CD4-positive, alpha-beta T cell treated with Interleukin-4 for 1 hour (primary cell): Measurements from ENCODE around the gene DZIP1.
"Not testable (repeated sequence)": the region's sequence is repeated elsewhere in the genome, so short reads cannot be mapped to it uniquely, and the experiment has no call there.

Source experiments
- DNase-seq, 2 donors: peaks; one replicate each; pipeline ENCODE4 v3.0.0-alpha.2; 2020 to 2022

Gene DZIP1

DNA sequence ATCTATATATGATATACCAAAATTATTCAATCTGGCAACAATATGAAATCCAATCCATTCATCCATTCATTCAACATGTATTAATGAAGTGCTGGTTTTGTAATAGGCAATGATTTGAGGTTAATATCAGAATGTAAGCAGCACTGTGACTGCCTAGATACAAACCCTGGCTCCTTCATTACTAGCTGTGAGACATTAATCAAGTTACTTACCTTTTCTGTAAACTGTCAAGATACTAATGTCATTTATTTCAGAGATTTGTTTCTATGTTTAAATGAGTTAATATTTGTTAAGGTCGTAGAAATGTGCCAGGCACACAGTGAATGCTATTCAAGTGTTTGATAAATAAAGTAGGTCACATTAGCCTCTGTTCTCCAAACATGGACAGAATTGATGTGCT is 51.0 kb downstream of the DZIP1 start:
- DNase-seq, result no peak

GRCh38 chr13:95588721-95589120 is 55.8 kb downstream of the DZIP1 start:
- DNase-seq, result no peak

GRCh38 chr13:95588134-95588533 is 56.4 kb downstream of the DZIP1 start:
- DNase-seq, result no peak

DNA sequence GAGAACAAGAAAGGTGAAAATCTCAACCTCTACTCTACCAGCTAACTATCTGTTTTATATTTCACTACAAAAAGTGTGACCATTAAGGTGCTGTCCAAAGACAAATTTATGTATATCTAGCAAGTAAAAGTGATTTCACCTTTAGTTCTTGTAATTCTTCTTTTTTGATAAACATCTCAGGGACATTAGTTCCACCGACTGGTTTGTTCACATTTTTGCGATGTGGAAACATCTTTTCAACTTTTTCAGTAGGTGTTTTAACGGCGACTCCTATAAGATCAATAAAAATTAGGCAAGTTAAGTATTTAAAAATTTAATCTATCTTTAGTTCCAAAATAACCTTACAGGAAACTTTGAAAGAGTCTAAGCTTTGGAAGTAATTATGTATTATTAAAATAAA is 58.6 kb downstream of the DZIP1 start:
- no peak for DNase-seq

- DNase-seq, result no peak
These were observed 65.2 kb downstream of the DZIP1 start for GRCh38 chr13:95579303-95579702.

DNA sequence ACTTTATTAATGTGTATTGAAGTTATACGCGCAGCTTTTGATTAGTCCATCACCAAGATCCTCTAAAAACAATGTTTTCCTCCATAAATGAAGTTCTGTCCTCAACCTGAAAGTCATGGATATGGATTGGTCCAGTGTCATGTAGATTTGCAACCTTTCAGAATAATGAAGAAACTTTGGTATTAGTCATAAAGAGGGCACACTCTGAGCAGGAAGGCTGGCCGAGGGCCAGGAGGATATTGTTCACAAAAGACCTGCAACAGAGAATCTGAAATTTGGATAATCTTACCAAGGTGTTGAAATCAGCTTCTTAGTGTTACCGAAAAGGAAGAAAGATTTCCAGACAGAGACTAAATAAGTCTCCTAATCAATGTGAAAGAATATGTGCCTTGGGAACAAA is 71.3 kb downstream of the DZIP1 start:
- DNase-seq, result no peak

- DNase-seq, result no peak
These were observed 72.6 kb downstream of the DZIP1 start for GRCh38 chr13:95571941-95572340.

DNA sequence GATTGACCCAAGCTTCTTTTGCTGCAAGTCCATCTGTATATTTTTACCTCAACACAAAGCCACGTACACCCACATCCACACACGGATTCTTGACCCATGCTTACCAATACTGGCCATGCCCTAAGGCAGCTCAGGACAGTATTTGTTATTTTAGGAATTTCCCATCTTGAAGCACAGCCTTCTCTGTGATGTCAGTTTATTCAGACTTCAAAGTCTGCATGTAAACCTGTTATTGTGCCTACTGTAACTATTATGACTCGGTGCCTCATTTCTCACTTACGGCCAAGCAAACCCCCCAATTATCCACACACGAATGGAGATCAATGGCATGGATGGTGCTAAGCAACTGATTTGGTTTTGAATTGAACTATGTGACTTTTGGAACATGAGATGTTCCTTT is 74.5 kb downstream of the DZIP1 start:
- no peak for DNase-seq

DNA sequence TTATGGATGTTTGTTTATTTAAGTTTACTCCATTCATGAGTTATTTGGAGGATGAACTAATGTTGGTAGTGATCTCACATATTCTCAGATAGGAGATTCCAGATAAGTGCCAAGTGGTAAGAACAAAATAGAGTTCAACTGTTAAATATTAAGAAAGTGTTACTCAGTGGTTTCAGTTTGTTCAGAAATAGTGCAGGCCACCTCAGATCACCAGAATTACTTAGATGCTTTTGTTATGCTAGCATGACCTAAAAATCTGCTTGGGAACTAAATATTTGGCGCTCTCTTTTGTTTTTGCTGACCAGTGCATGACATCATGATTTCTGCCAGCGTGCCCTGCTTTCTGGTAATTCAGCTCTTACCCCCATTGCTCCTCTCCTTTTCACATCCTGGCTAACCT is 76.4 kb downstream of the DZIP1 start:
- DNase-seq, result no peak

GRCh38 chr13:95565758-95566157 is 78.7 kb downstream of the DZIP1 start:
- DNase-seq, result not testable (repeated sequence)

- DNase-seq, result no peak
These were observed 79.7 kb downstream of the DZIP1 start for GRCh38 chr13:95564733-95565291.

GRCh38 chr13:95564091-95564490 is 80.4 kb downstream of the DZIP1 start:
- no peak for DNase-seq

- DNase-seq, result no peak
These were observed 84.1 kb downstream of the DZIP1 start for GRCh38 chr13:95560387-95560786.

GRCh38 chr13:95559100-95559499 is 85.4 kb downstream of the DZIP1 start:
- no peak for DNase-seq

DNA sequence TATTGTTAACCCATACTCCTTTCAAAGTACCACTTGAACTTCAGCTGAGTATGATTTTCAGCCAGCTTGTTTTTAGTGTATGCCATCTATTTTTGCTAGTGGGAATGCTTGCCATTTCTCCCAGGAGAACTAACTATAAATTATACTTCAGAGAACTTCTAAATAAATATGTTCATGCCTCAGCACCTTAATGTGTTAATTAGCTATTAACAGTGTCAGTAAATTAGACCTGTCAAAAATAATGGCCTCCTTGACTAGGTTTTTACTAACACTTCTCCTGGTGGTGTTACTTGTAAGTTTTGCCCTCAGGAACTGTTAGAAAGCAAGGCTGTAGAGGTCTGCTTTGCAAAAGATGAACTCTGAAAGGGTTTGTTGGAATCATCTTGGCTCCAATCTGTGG is 87.5 kb downstream of the DZIP1 start:
- DNase-seq, result no peak

GRCh38 chr13:95553581-95554385 is 90.7 kb downstream of the DZIP1 start:
- DNase-seq, result no peak

GRCh38 chr13:95552539-95553441 is 91.7 kb downstream of the DZIP1 start, which contains the start of gene CLDN10:
Gene CLDN10, plus strand, starts transcription at chr13:95552720. Its CDS starts 34 bp downstream, at chr13:95552754.
- DNase-seq, result no peak

DNA sequence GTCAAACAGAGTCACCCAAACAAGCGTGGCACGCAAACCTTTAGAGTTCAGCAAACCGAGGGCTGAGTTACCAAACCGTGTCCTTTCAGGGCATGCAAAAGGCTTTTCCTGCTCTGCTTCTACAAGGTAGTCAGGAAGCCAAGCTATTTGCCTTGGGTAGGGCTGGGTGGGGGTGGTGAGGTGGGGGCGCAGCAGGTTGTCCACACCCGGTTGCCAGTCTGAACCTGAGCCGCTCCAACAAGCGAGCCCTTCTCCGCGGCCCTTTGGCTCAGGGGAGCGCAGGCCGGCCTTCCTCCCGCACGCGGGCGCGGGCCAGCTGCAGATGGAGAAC is 92.3 kb downstream of the DZIP1 start:
- DNase-seq, result no peak

DNA sequence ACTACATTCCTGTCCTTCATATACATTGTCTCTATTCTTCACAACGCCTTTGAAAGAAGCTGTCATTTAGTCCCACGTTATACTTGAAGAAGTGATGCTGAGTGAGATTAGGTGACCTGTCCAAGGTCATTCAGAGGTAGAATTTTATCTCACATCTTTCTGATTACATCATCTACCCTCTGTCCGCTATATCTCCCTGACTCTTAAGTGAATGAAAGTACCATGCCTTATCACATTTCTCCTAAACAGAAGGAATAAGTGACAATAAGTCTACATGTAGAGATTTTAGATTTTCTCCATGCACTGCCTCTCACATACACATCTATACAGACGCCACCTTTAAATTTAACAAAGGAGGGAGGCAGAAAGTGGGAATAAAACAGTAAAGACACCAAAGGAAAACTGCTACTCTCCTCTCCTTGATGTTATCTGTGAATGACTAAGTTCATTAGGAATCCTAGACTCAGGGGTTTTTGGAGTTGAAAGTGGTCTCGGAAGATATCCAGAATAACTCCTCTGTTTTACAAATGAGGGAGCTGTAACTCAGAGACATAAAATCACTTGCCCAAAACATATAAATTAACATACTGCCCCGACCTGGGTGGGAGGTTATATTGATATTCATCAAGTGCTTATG is 96.9 kb downstream of the DZIP1 start:
- no peak for DNase-seq

GRCh38 chr13:95546919-95547318 is 97.6 kb downstream of the DZIP1 start:
- no peak for DNase-seq

DNA sequence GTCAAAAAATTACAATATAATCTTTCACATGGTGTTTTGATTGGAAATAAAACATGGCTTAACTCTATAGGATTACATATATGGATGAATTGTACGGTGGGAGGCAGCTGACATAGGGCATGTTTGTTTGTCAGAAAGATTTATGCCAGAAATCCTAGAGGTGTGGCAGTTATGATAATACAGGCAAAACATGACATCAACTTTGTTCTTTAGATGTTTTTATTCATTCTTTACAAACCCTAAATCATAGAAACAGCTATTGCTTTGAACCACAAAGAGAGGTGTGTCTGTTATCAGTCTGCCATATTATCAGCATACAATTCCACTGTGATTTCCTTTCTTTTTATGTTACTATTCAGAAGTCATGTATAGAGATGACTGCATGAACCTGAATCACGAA is 100.2 kb downstream of the DZIP1 start:
- no peak for DNase-seq

- no peak for DNase-seq
These were observed 102.5 kb downstream of the DZIP1 start for GRCh38 chr13:95541911-95542474.

GRCh38 chr13:95541308-95541707 is 103.2 kb downstream of the DZIP1 start:
- DNase-seq, result no peak
